ENCODE results near the gene CAB39L. TPM values are rescaled to one million over a fixed set of nuclear protein-coding genes. Genes with fewer than 3 reads are reported as not detected.

The CAB39L gene
- total RNA-seq, 1 experiment from 2014 or later, result 3.2 TPM

GRCh38 chr13:49395451-49395865 lies 48.4 kb downstream of the CAB39L start:
- intact Hi-C loops (cut with micrococcal nuclease; ENCODE audit: unreplicated experiment), result no loop called here
- no peak overlapping the region for H3K27ac Mint-ChIP-seq (ENCODE audit: unreplicated experiment)
- TF ChIP-seq CTCF (IDR thresholded peaks at IDR 0.05; ENCODE audit: unreplicated experiment), result no peak
- no peaks in the 10 kb centered on the region for H3K36me3 Mint-ChIP-seq (ENCODE audit: insufficient read depth, unreplicated experiment)
- no peak overlapping the region for H3K4me3 Mint-ChIP-seq (ENCODE audit: low read depth, unreplicated experiment)
- H3K9me3 Mint-ChIP-seq (ENCODE audit: low read depth, unreplicated experiment), result no peaks in the 10 kb centered on the region
- H3K4me1 Mint-ChIP-seq (ENCODE audit: low read depth, unreplicated experiment), result no peaks in the 10 kb centered on the region
- no TSS peak for BruUV-seq (replicated peaks)
- no peaks in the 10 kb centered on the region for H3K27me3 Mint-ChIP-seq (ENCODE audit: unreplicated experiment)
- CTCF ChIA-PET, result no interaction called here
- no peak for DNase-seq

GRCh38 chr13:49388091-49388635 lies 55.7 kb downstream of the CAB39L start:
- Mint-ChIP-seq H3K36me3 (ENCODE audit: insufficient read depth, unreplicated experiment) (no peaks in the 10 kb centered on the region), H3K4me1 (ENCODE audit: low read depth, unreplicated experiment) (no peaks in the 10 kb centered on the region), H3K9me3 (ENCODE audit: low read depth, unreplicated experiment) (no peaks in the 10 kb centered on the region), H3K27ac (ENCODE audit: unreplicated experiment) (no peak overlapping the region), H3K4me3 (ENCODE audit: low read depth, unreplicated experiment) (no peak overlapping the region), H3K27me3 (ENCODE audit: unreplicated experiment) (no peaks in the 10 kb centered on the region)
- no TSS peak for BruUV-seq (replicated peaks)
- intact Hi-C loops (cut with micrococcal nuclease; ENCODE audit: unreplicated experiment), result no loop called here
- CTCF ChIA-PET, result no interaction called here
- no peak for DNase-seq
- no peak for TF ChIP-seq CTCF (IDR thresholded peaks at IDR 0.05; ENCODE audit: unreplicated experiment)

GRCh38 chr13:49386664-49387063 lies 57.2 kb downstream of the CAB39L start:
- CTCF ChIA-PET, result no interaction called here
- no peak for DNase-seq
- no TSS peak for BruUV-seq (replicated peaks)
- no peak for TF ChIP-seq CTCF (IDR thresholded peaks at IDR 0.05; ENCODE audit: unreplicated experiment)
- H3K4me3 Mint-ChIP-seq (ENCODE audit: low read depth, unreplicated experiment), result no peak overlapping the region
- intact Hi-C loops (cut with micrococcal nuclease; ENCODE audit: unreplicated experiment), result no loop called here
- H3K27ac Mint-ChIP-seq (ENCODE audit: unreplicated experiment), result no peak overlapping the region
- no peaks in the 10 kb centered on the region for H3K27me3 Mint-ChIP-seq (ENCODE audit: unreplicated experiment)
- H3K9me3 Mint-ChIP-seq (ENCODE audit: low read depth, unreplicated experiment), result no peaks in the 10 kb centered on the region
- H3K4me1 Mint-ChIP-seq (ENCODE audit: low read depth, unreplicated experiment), result no peaks in the 10 kb centered on the region
- no peaks in the 10 kb centered on the region for H3K36me3 Mint-ChIP-seq (ENCODE audit: insufficient read depth, unreplicated experiment)

- no peak for DNase-seq
- CTCF ChIA-PET, result no interaction called here
- no peaks in the 10 kb centered on the region for H3K4me1 Mint-ChIP-seq (ENCODE audit: low read depth, unreplicated experiment)
- intact Hi-C loops (cut with micrococcal nuclease; ENCODE audit: unreplicated experiment), result no loop called here
- H3K27me3 Mint-ChIP-seq (ENCODE audit: unreplicated experiment), result no peaks in the 10 kb centered on the region
- no peaks in the 10 kb centered on the region for H3K36me3 Mint-ChIP-seq (ENCODE audit: insufficient read depth, unreplicated experiment)
- no peak overlapping the region for H3K4me3 Mint-ChIP-seq (ENCODE audit: low read depth, unreplicated experiment)
- no peaks in the 10 kb centered on the region for H3K9me3 Mint-ChIP-seq (ENCODE audit: low read depth, unreplicated experiment)
- no TSS peak for BruUV-seq (replicated peaks)
- TF ChIP-seq CTCF (IDR thresholded peaks at IDR 0.05; ENCODE audit: unreplicated experiment), result no peak
- no peak overlapping the region for H3K27ac Mint-ChIP-seq (ENCODE audit: unreplicated experiment)
Observed at GRCh38 chr13:49376121-49376520, 67.7 kb downstream of the CAB39L start.
